Astrocyte (in vitro differentiated cells and primary cell): ENCODE measurements around the gene CRYBG2. TPM values are rescaled to one million over a fixed set of nuclear protein-coding genes. Genes with fewer than 3 reads are reported as not detected.

Experiments used
- DNase-seq: peaks from one replicate; pipeline ENCODE4 v3.0.0-alpha.2; 2010; ENCODE audit warnings: low read depth
- FAIRE-seq: peaks from 2 replicates; lab custom pipeline; 2011; peaks lifted over from hg19 to GRCh38; lab: Jason Lieb, UNC
- H2AFZ ChIP-seq: 2 replicates; pipeline ENCODE4 v1.6.0; 2012; ENCODE audit warnings: low read depth, low read length, inconsistent platforms
- H3K27ac ChIP-seq: 2 replicates; pipeline ENCODE4 v1.5.1; 2011; ENCODE audit warnings: low read depth, low read length, inconsistent platforms
- H3K27me3 ChIP-seq: 2 replicates; pipeline ENCODE4 v1.6.0; 2011; ENCODE audit warnings: low read length, inconsistent platforms; ENCODE audit not compliant: insufficient read depth
- H3K36me3 ChIP-seq: 2 replicates; pipeline ENCODE4 v1.5.1; 2011; ENCODE audit warnings: low read length, inconsistent platforms; ENCODE audit not compliant: insufficient read depth
- H3K4me1 ChIP-seq: 2 replicates; pipeline ENCODE4 v1.5.1; 2011; ENCODE audit warnings: low read length, inconsistent platforms; ENCODE audit not compliant: insufficient read depth
- H3K4me2 ChIP-seq: 2 replicates; pipeline ENCODE4 v1.6.0; 2012; ENCODE audit warnings: low read length, inconsistent platforms
- H3K4me3 ChIP-seq: 2 replicates; pipeline ENCODE4 v1.5.1; 2011; ENCODE audit warnings: low read depth, mild to moderate bottlenecking, low read length, inconsistent platforms; ENCODE audit not compliant: insufficient read depth
- H3K79me2 ChIP-seq: 2 replicates; pipeline ENCODE4 v1.6.0; 2012; ENCODE audit warnings: mild to moderate bottlenecking, low read length, inconsistent platforms; ENCODE audit not compliant: insufficient read depth
- H3K9ac ChIP-seq: 2 replicates; pipeline ENCODE4 v1.6.0; 2012; ENCODE audit warnings: mild to moderate bottlenecking, low read length, inconsistent platforms
- H3K9me3 ChIP-seq: 2 replicates; pipeline ENCODE4 v1.5.1; 2012; ENCODE audit warnings: low read depth, mild to moderate bottlenecking, low read length, inconsistent platforms; ENCODE audit not compliant: insufficient read depth
- H4K20me1 ChIP-seq: 2 replicates; pipeline ENCODE4 v1.6.0; 2012; ENCODE audit warnings: low read length, inconsistent platforms; ENCODE audit not compliant: insufficient read depth
- H3K27ac Mint-ChIP-seq: one replicate; pipeline ENCODE4 v1.8.0; 2021; ENCODE audit warnings: mild to moderate bottlenecking, mixed read lengths; ENCODE audit not compliant: unreplicated experiment
- H3K27me3 Mint-ChIP-seq: one replicate; pipeline ENCODE4 v1.8.0; 2021; ENCODE audit warnings: low read depth, mixed read lengths; ENCODE audit not compliant: unreplicated experiment
- H3K36me3 Mint-ChIP-seq: one replicate; pipeline ENCODE4 v1.8.0; 2021; ENCODE audit warnings: low read depth, mixed read lengths; ENCODE audit not compliant: unreplicated experiment
- H3K4me1 Mint-ChIP-seq: one replicate; pipeline ENCODE4 v1.8.0; 2021; ENCODE audit warnings: low read depth, mixed read lengths; ENCODE audit not compliant: unreplicated experiment
- H3K4me3 Mint-ChIP-seq: one replicate; pipeline ENCODE4 v1.8.0; 2021; ENCODE audit warnings: mild to moderate bottlenecking, moderate library complexity, mixed read lengths; ENCODE audit not compliant: unreplicated experiment
- H3K9me3 Mint-ChIP-seq: one replicate; pipeline ENCODE4 v1.8.0; 2021; ENCODE audit warnings: mild to moderate bottlenecking, mixed read lengths; ENCODE audit not compliant: unreplicated experiment
- CTCF ChIP-seq: IDR thresholded peaks from 2 replicates; pipeline ENCODE4 v1.5.1; 2011; ENCODE audit warnings: low read depth, mild to moderate bottlenecking, inconsistent platforms, low read length, moderate library complexity; ENCODE audit not compliant: insufficient read depth
- EZH2 ChIP-seq: IDR thresholded peaks from 2 replicates; pipeline ENCODE4 v1.6.1; 2012; ENCODE audit warnings: mild to moderate bottlenecking, low read length, inconsistent platforms; ENCODE audit not compliant: insufficient read depth
- total RNA-seq: library from RNA; stranded (reverse); gene quantifications from 2 replicates; pipeline ENCODE4 v1.2.1, GENCODE V29; 2021

The CRYBG2 gene
- total RNA-seq, 1 donor from 2014 or later, result 5.3 TPM

- H3K9me3 Mint-ChIP-seq, result no peaks in the 10 kb centered on the region
- no peak overlapping the region for H3K27ac ChIP-seq
- no peaks in the 10 kb centered on the region for H3K36me3 ChIP-seq
- no peaks in the 10 kb centered on the region for H3K79me2 ChIP-seq
- H4K20me1 ChIP-seq, result no peaks in the 10 kb centered on the region
- no peak overlapping the region for H3K4me3 ChIP-seq
- peaks cover 40% of the 10 kb centered on the region for H3K27me3 Mint-ChIP-seq
- H3K36me3 Mint-ChIP-seq, result no peaks in the 10 kb centered on the region
- H3K4me1 Mint-ChIP-seq, result peaks cover 16% of the 10 kb centered on the region
- FAIRE-seq (no peak), DNase-seq (no peak)
- no peak overlapping the region for H3K4me2 ChIP-seq
- TF ChIP-seq CTCF (no peak), EZH2 (no peak)
- peaks cover 11% of the 10 kb centered on the region for H3K27me3 ChIP-seq
- H3K4me3 Mint-ChIP-seq, result no peak overlapping the region
- H3K4me1 ChIP-seq, result peaks cover 18% of the 10 kb centered on the region
- H3K9ac ChIP-seq, result no peak overlapping the region
- no peak overlapping the region for H3K27ac Mint-ChIP-seq
- H3K9me3 ChIP-seq, result no peaks in the 10 kb centered on the region
- H2AFZ ChIP-seq, result no peak overlapping the region
Measured at GRCh38 chr1:26356106-26356505, 2.2 kb upstream of the CRYBG2 start.

- Histone ChIP-seq H3K27ac (no peak overlapping the region), H3K27me3 (peaks cover under 1% of the 10 kb centered on the region), H3K4me2 (no peak overlapping the region), H3K4me3 (no peak overlapping the region), H3K4me1 (peaks cover 26% of the 10 kb centered on the region), H3K79me2 (no peaks in the 10 kb centered on the region), H4K20me1 (no peaks in the 10 kb centered on the region), H2AFZ (no peak overlapping the region), H3K9me3 (no peaks in the 10 kb centered on the region), H3K9ac (no peak overlapping the region), H3K36me3 (no peaks in the 10 kb centered on the region)
- Mint-ChIP-seq H3K27me3 (peaks cover 29% of the 10 kb centered on the region), H3K4me3 (no peak overlapping the region), H3K27ac (no peak overlapping the region), H3K9me3 (no peaks in the 10 kb centered on the region), H3K36me3 (no peaks in the 10 kb centered on the region), H3K4me1 (peaks cover 17% of the 10 kb centered on the region)
- DNase-seq, result no peak
- FAIRE-seq, result no peak
- TF ChIP-seq EZH2, result no peak
- TF ChIP-seq CTCF, result no peak
Measured at GRCh38 chr1:26354972-26355371, 1.0 kb upstream of the CRYBG2 start.

GRCh38 chr1:26353210-26353859 is 595 bp downstream of the CRYBG2 start:
- Histone ChIP-seq H3K9me3 (no peaks in the 10 kb centered on the region), H3K27me3 (no peaks in the 10 kb centered on the region), H3K4me2 (no peak overlapping the region), H3K79me2 (no peaks in the 10 kb centered on the region), H4K20me1 (no peaks in the 10 kb centered on the region), H3K4me3 (no peak overlapping the region), H3K36me3 (no peaks in the 10 kb centered on the region), H3K4me1 (peaks cover 30% of the 10 kb centered on the region), H2AFZ (no peak overlapping the region), H3K9ac (no peak overlapping the region), H3K27ac (no peak overlapping the region)
- FAIRE-seq, result no peak
- H3K27ac Mint-ChIP-seq, result no peak overlapping the region
- no peaks in the 10 kb centered on the region for H3K9me3 Mint-ChIP-seq
- H3K36me3 Mint-ChIP-seq, result no peaks in the 10 kb centered on the region
- no peak overlapping the region for H3K4me3 Mint-ChIP-seq
- TF ChIP-seq EZH2 (no peak), CTCF (no peak)
- no peak for DNase-seq
- H3K4me1 Mint-ChIP-seq, result peaks cover 22% of the 10 kb centered on the region
- H3K27me3 Mint-ChIP-seq, result peaks cover 14% of the 10 kb centered on the region
